K562 (cell line): ENCODE measurements around the gene EFR3B. TPM values are rescaled to one million over a fixed set of nuclear protein-coding genes. Genes with fewer than 3 reads are reported as not detected.
A peak's percentile ranks its signal among the peaks of the same experiment; 100 is the strongest.

Experiments
- PRMT5 ChIP-seq: sonication (generic); formaldehyde crosslinking; IDR thresholded peaks from 2 replicates; pipeline ENCODE4 v1.5.0; 2020; ENCODE audit warnings: missing genetic modification reagents
- TARDBP ChIP-seq: fragments of 450-650 bp; IDR thresholded peaks from 2 replicates; pipeline ENCODE4 v1.6.1; 2016
- TFAM ChIP-seq: fragments of 250-450 bp; sonication (Bioruptor Pico); conservative IDR thresholded peaks from 2 replicates; pipeline ENCODE4 v1.5.0; 2021; ENCODE audit warnings: mild to moderate bottlenecking, moderate library complexity
- ZNF384 ChIP-seq: IDR thresholded peaks from 2 replicates; pipeline ENCODE4 v1.6.1; 2012; ENCODE audit warnings: low read depth, low read length, improper control_type of control experiment
- polyA plus RNA-seq, 8 experiments: library from polyadenylated mRNA; depleted of rRNA in 4 of 8; stranded (reverse) in 5 of 8; unstranded in 3 of 8; fragments of >200 nt; fragmentation: Nextera tagmentation in 2 of 8; fragmentation: Illumina TruSeq in 1 of 8; extraction: Ambion mirVana in 2 of 8; extraction: Trizol in 1 of 8; gene quantifications; 2 replicates each; pipeline versions ENCODE4 v1.2.1 to v1.2.3, GENCODE V29; 2011 to 2014; ENCODE audit warnings: inconsistent platforms in 1 of 8, missing spikeins in 1 of 8
- total RNA-seq, 7 experiments: library from RNA; depleted of rRNA in 6 of 7; stranded (reverse); fragments of >200 nt in 6 of 7; fragmentation: Illumina TruSeq in 2 of 7; extraction: Trizol in 2 of 7; gene quantifications; 2 replicates each; pipeline versions ENCODE4 v1.2.1 to v1.2.3, GENCODE V29; 2011 to 2021; ENCODE audit warnings: low replicate concordance in 1 of 7
- TF ChIP-seq, protein P1 (sequence below): fragments of 450-650 bp; IDR thresholded peaks from 2 replicates; pipeline ENCODE4 v1.6.1; 2016; ENCODE audit warnings: mild to moderate bottlenecking
- TF ChIP-seq, protein P2 (sequence below): sonication (generic); IDR thresholded peaks from 2 replicates; pipeline ENCODE4 v1.6.1; 2016
- TF ChIP-seq, protein P3 (sequence below), 2 experiments: fragments of 450-650 bp in 1 of 2; sonication (generic) in 1 of 2; formaldehyde crosslinking in 1 of 2; IDR thresholded peaks in 1 of 2; conservative IDR thresholded peaks in 1 of 2; 2 replicates each; pipeline versions ENCODE4 v1.6.1 to v1.8.1; 2016 to 2023; ENCODE audit warnings: mild to moderate bottlenecking in 2 of 2, moderate library complexity in 2 of 2, inconsistent platforms in 1 of 2, missing genetic modification reagents in 1 of 2
- TF ChIP-seq, protein P4 (sequence below): sonication (generic); formaldehyde crosslinking; IDR thresholded peaks from 2 replicates; pipeline ENCODE4 v1.8.0; 2022; ENCODE audit warnings: missing genetic modification reagents, mild to moderate bottlenecking, borderline replicate concordance
- TF ChIP-seq, protein P5 (sequence below): fragments of 450-650 bp; IDR thresholded peaks from 2 replicates; pipeline ENCODE4 v1.6.1; 2016

EFR3B gene
- total and polyA plus RNA-seq, 9 of the 15 experiments (the other 6 are each of a cell fraction or from before 2014, with no cell fraction given) = not detected

DNA sequence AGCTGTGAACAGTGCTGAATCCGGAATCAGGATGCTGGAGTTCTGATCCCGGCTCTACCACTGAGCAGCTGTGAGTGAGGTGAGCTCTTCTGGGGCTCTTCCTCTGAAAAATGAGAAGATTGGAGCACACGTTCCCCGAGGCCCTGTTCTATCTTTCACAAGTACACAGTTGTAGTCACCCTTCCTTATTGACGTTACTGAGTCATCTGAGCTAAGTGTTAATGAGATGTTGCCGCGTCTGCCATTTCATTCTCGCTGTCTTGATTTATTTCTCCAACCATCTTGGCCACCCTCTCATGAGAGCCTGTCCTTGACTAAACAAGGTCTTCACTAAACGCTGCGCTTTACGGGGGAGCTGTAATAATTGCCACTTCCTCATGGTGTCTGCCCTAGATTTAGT is 31.9 kb upstream of the EFR3B start (continued):
- TF ChIP-seq, protein P1, sequence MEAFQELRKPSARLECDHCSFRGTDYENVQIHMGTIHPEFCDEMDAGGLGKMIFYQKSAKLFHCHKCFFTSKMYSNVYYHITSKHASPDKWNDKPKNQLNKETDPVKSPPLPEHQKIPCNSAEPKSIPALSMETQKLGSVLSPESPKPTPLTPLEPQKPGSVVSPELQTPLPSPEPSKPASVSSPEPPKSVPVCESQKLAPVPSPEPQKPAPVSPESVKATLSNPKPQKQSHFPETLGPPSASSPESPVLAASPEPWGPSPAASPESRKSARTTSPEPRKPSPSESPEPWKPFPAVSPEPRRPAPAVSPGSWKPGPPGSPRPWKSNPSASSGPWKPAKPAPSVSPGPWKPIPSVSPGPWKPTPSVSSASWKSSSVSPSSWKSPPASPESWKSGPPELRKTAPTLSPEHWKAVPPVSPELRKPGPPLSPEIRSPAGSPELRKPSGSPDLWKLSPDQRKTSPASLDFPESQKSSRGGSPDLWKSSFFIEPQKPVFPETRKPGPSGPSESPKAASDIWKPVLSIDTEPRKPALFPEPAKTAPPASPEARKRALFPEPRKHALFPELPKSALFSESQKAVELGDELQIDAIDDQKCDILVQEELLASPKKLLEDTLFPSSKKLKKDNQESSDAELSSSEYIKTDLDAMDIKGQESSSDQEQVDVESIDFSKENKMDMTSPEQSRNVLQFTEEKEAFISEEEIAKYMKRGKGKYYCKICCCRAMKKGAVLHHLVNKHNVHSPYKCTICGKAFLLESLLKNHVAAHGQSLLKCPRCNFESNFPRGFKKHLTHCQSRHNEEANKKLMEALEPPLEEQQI = no peak
- TF ChIP-seq, protein P2, sequence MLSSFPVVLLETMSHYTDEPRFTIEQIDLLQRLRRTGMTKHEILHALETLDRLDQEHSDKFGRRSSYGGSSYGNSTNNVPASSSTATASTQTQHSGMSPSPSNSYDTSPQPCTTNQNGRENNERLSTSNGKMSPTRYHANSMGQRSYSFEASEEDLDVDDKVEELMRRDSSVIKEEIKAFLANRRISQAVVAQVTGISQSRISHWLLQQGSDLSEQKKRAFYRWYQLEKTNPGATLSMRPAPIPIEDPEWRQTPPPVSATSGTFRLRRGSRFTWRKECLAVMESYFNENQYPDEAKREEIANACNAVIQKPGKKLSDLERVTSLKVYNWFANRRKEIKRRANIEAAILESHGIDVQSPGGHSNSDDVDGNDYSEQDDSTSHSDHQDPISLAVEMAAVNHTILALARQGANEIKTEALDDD = no peak
- no peak for TF ChIP-seq TFAM (CRISPR knock-in tag)
- TF ChIP-seq PRMT5 = no peak
- no peak for TF ChIP-seq TARDBP
- no peak for TF ChIP-seq ZNF384
- TF ChIP-seq, protein P3, sequence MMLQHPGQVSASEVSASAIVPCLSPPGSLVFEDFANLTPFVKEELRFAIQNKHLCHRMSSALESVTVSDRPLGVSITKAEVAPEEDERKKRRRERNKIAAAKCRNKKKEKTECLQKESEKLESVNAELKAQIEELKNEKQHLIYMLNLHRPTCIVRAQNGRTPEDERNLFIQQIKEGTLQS (IDR thresholded peaks at IDR 0.05) = peak; percentile 36; the same call in 1 of the 2 replicates
- TF ChIP-seq, protein P3 (CRISPR knock-in tag; conservative IDR thresholded peaks at IDR 0.05) = no peak
- TF ChIP-seq, protein P4, sequence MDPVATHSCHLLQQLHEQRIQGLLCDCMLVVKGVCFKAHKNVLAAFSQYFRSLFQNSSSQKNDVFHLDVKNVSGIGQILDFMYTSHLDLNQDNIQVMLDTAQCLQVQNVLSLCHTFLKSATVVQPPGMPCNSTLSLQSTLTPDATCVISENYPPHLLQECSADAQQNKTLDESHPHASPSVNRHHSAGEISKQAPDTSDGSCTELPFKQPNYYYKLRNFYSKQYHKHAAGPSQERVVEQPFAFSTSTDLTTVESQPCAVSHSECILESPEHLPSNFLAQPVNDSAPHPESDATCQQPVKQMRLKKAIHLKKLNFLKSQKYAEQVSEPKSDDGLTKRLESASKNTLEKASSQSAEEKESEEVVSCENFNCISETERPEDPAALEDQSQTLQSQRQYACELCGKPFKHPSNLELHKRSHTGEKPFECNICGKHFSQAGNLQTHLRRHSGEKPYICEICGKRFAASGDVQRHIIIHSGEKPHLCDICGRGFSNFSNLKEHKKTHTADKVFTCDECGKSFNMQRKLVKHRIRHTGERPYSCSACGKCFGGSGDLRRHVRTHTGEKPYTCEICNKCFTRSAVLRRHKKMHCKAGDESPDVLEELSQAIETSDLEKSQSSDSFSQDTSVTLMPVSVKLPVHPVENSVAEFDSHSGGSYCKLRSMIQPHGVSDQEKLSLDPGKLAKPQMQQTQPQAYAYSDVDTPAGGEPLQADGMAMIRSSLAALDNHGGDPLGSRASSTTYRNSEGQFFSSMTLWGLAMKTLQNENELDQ = no peak
- TF ChIP-seq, protein P5, sequence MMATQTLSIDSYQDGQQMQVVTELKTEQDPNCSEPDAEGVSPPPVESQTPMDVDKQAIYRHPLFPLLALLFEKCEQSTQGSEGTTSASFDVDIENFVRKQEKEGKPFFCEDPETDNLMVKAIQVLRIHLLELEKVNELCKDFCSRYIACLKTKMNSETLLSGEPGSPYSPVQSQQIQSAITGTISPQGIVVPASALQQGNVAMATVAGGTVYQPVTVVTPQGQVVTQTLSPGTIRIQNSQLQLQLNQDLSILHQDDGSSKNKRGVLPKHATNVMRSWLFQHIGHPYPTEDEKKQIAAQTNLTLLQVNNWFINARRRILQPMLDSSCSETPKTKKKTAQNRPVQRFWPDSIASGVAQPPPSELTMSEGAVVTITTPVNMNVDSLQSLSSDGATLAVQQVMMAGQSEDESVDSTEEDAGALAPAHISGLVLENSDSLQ = peak; percentile 61
